GM23338 (cell line): ENCODE results near the gene TRUB1.

ENCODE experiments used
- CREB1 ChIP-seq: fragments of 250-450 bp; sonication (Bioruptor Pico); IDR thresholded peaks from 2 replicates; pipeline ENCODE4 v1.5.0; 2020; ENCODE audit warnings: low read depth, mild to moderate bottlenecking, moderate library complexity
- EZH2 ChIP-seq: fragments of 200-600 bp; sonication (generic); IDR thresholded peaks from one replicate; pipeline ENCODE4 v1.8.0; 2017; ENCODE audit warnings: antibody characterized with exemption, mild to moderate bottlenecking, low read depth; ENCODE audit not compliant: unreplicated experiment
- EZH2phosphoT487 ChIP-seq: fragments of 200-600 bp; sonication (generic); IDR thresholded peaks from one replicate; pipeline ENCODE4 v1.8.1; 2018; ENCODE audit warnings: antibody characterized with exemption; ENCODE audit not compliant: unreplicated experiment
- JUNB ChIP-seq: IDR thresholded peaks from one replicate; pipeline ENCODE4 v1.6.1; 2016; ENCODE audit warnings: antibody characterized with exemption; ENCODE audit not compliant: unreplicated experiment
- NANOG ChIP-seq: IDR thresholded peaks from 2 replicates; pipeline ENCODE4 v1.6.1; 2016; ENCODE audit warnings: antibody characterized with exemption, borderline replicate concordance
- POLR2AphosphoS5 ChIP-seq: IDR thresholded peaks from 2 replicates; pipeline ENCODE4 v1.6.1; 2016; ENCODE audit warnings: antibody characterized with exemption, low read depth
- ZNF114 ChIP-seq: fragments of 250-450 bp; sonication (Bioruptor Pico); IDR thresholded peaks from 2 replicates; pipeline ENCODE4 v1.5.0; 2020; ENCODE audit warnings: mild to moderate bottlenecking, moderate library complexity
- TF ChIP-seq, protein P1 (sequence below), 2 experiments: fragments of 200-600 bp in 1 of 2; sonication (generic) in 1 of 2; conservative IDR thresholded peaks; 2 replicates each; pipeline versions ENCODE4 v1.5.1 to v1.6.1; 2016 to 2017; ENCODE audit warnings: antibody characterized with exemption in 2 of 2, low read depth in 2 of 2, mild to moderate bottlenecking in 2 of 2, moderate library complexity in 1 of 2

DNA sequence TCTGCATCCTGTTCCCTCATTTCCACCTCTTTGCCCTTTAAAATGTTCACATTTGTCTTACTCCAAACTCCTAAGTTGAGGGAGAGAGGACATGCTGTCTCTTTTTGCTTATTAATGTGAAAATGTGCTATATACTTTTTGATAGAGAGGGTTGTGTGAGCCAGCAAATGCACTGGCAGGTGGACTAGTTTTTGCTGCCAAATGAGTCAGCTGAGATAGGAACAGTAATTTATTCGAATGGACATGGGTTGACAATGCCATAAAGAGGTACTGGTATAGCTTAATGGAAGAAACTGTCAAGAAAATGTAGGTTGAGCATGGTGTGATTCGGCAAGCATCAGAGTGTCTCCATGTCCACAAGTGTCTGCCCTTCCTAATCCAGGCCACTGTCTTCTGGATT, 9.2 kb upstream of the TRUB1 start:
- TF ChIP-seq, protein P1, sequence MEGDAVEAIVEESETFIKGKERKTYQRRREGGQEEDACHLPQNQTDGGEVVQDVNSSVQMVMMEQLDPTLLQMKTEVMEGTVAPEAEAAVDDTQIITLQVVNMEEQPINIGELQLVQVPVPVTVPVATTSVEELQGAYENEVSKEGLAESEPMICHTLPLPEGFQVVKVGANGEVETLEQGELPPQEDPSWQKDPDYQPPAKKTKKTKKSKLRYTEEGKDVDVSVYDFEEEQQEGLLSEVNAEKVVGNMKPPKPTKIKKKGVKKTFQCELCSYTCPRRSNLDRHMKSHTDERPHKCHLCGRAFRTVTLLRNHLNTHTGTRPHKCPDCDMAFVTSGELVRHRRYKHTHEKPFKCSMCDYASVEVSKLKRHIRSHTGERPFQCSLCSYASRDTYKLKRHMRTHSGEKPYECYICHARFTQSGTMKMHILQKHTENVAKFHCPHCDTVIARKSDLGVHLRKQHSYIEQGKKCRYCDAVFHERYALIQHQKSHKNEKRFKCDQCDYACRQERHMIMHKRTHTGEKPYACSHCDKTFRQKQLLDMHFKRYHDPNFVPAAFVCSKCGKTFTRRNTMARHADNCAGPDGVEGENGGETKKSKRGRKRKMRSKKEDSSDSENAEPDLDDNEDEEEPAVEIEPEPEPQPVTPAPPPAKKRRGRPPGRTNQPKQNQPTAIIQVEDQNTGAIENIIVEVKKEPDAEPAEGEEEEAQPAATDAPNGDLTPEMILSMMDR (conservative IDR thresholded peaks at IDR 0.05; ENCODE audit: low read depth in 2 of 2): no peak
- TF ChIP-seq EZH2phosphoT487 (no peak), JUNB (no peak), POLR2AphosphoS5 (no peak), CREB1 (CRISPR knock-in tag) (no peak), ZNF114 (CRISPR knock-in tag) (no peak), EZH2 (no peak), NANOG (no peak)
